Measurements from ENCODE around the gene MISP.

MISP gene

GRCh38 chr19:756236-756635 lies 5.3 kb downstream of the MISP start:
- peak; percentile 37 for DNase-seq (ENCODE audit: extremely low spot score)
- no peak for TF ChIP-seq L3MBTL2 (conservative IDR thresholded peaks at IDR 0.05)
- TF ChIP-seq FOXM1 (IDR thresholded peaks at IDR 0.05; ENCODE audit: borderline replicate concordance): no peak
- TF ChIP-seq FOXA1 (IDR thresholded peaks at IDR 0.05): no peak
- ChIA-PET CTCF (interaction anchor here (0.7 kb wide), 1 partner anchor 458 kb away, joined by 4 read pairs; no protein-coding TSS in a partner anchor), POLR2A (no interaction called here)

- CTCF ChIA-PET: no interaction called here
- POLR2A ChIA-PET: no interaction called here
- no peak for DNase-seq (ENCODE audit: extremely low spot score)
- TF ChIP-seq TARDBP (IDR thresholded peaks at IDR 0.05) (no peak), CTBP1 (IDR thresholded peaks at IDR 0.05; ENCODE audit: borderline replicate concordance) (no peak), HDGF (IDR thresholded peaks at IDR 0.05; ENCODE audit: borderline replicate concordance) (no peak), FOXK2 (IDR thresholded peaks at IDR 0.05) (no peak), BHLHE40 (IDR thresholded peaks at IDR 0.05; ENCODE audit: borderline replicate concordance) (no peak), ARNT (IDR thresholded peaks at IDR 0.05) (no peak), SP1 (IDR thresholded peaks at IDR 0.05) (no peak), ZNF384 (IDR thresholded peaks at IDR 0.05) (no peak), FOXA1 (IDR thresholded peaks at IDR 0.05) (no peak), NFRKB (IDR thresholded peaks at IDR 0.05) (no peak), FOXM1 (IDR thresholded peaks at IDR 0.05; ENCODE audit: borderline replicate concordance) (no peak), PKNOX1 (IDR thresholded peaks at IDR 0.05) (no peak), L3MBTL2 (conservative IDR thresholded peaks at IDR 0.05) (no peak), SUZ12 (IDR thresholded peaks at IDR 0.05) (no peak), LEF1 (IDR thresholded peaks at IDR 0.05; ENCODE audit: borderline replicate concordance) (no peak), ELF4 (IDR thresholded peaks at IDR 0.05) (no peak)
These were observed 6.1 kb downstream of the MISP start for GRCh38 chr19:756821-757688.

GRCh38 chr19:757811-758668 lies 7.1 kb downstream of the MISP start:
- DNase-seq (ENCODE audit: extremely low spot score): no peak
- TF ChIP-seq NFRKB (IDR thresholded peaks at IDR 0.05) (no peak), ARNT (IDR thresholded peaks at IDR 0.05) (no peak), FOXA1 (IDR thresholded peaks at IDR 0.05) (no peak), CTBP1 (IDR thresholded peaks at IDR 0.05; ENCODE audit: borderline replicate concordance) (no peak), FOXM1 (IDR thresholded peaks at IDR 0.05; ENCODE audit: borderline replicate concordance) (no peak), L3MBTL2 (conservative IDR thresholded peaks at IDR 0.05) (no peak), SP1 (IDR thresholded peaks at IDR 0.05) (no peak), BHLHE40 (IDR thresholded peaks at IDR 0.05; ENCODE audit: borderline replicate concordance) (no peak), ZNF384 (IDR thresholded peaks at IDR 0.05) (no peak), TARDBP (IDR thresholded peaks at IDR 0.05) (no peak), LEF1 (IDR thresholded peaks at IDR 0.05; ENCODE audit: borderline replicate concordance) (no peak), SUZ12 (IDR thresholded peaks at IDR 0.05) (no peak), HDGF (IDR thresholded peaks at IDR 0.05; ENCODE audit: borderline replicate concordance) (no peak), FOXK2 (IDR thresholded peaks at IDR 0.05) (no peak)
- ChIA-PET CTCF (no interaction called here), POLR2A (no interaction called here)

GRCh38 chr19:763181-763580 lies 12.3 kb downstream of the MISP start:
- ChIA-PET CTCF (no interaction called here), POLR2A (no interaction called here)
- TF ChIP-seq SP1 (IDR thresholded peaks at IDR 0.05) (no peak), PKNOX1 (IDR thresholded peaks at IDR 0.05) (no peak), L3MBTL2 (conservative IDR thresholded peaks at IDR 0.05) (no peak), BHLHE40 (IDR thresholded peaks at IDR 0.05; ENCODE audit: borderline replicate concordance) (no peak), TARDBP (IDR thresholded peaks at IDR 0.05) (no peak), SUZ12 (IDR thresholded peaks at IDR 0.05) (no peak), HDGF (IDR thresholded peaks at IDR 0.05; ENCODE audit: borderline replicate concordance) (no peak), LEF1 (IDR thresholded peaks at IDR 0.05; ENCODE audit: borderline replicate concordance) (no peak), CTBP1 (IDR thresholded peaks at IDR 0.05; ENCODE audit: borderline replicate concordance) (no peak)
- DNase-seq (ENCODE audit: extremely low spot score): no peak

GRCh38 chr19:763869-764268 lies 13.0 kb downstream of the MISP start:
- TF ChIP-seq SP1 (IDR thresholded peaks at IDR 0.05) (no peak), NFRKB (IDR thresholded peaks at IDR 0.05) (no peak), LEF1 (IDR thresholded peaks at IDR 0.05; ENCODE audit: borderline replicate concordance) (no peak), FOXM1 (IDR thresholded peaks at IDR 0.05; ENCODE audit: borderline replicate concordance) (no peak), ELF4 (IDR thresholded peaks at IDR 0.05) (no peak), ARNT (IDR thresholded peaks at IDR 0.05) (no peak), FOXK2 (IDR thresholded peaks at IDR 0.05) (no peak), PKNOX1 (IDR thresholded peaks at IDR 0.05) (no peak), TARDBP (IDR thresholded peaks at IDR 0.05) (no peak), FOXA1 (IDR thresholded peaks at IDR 0.05) (no peak), ZNF384 (IDR thresholded peaks at IDR 0.05) (no peak)
- DNase-seq (ENCODE audit: extremely low spot score): no peak
- POLR2A ChIA-PET: no interaction called here
- CTCF ChIA-PET: no interaction called here

All from HEK293T (cell line).